HL-60 (cell line): ENCODE results near the gene EVA1C.
A peak's percentile ranks its signal among the peaks of the same experiment; 100 is the strongest.

Experiments used
- CTCF ChIP-seq: IDR thresholded peaks from one replicate; pipeline ENCODE4 v1.5.1; 2011; ENCODE audit warnings: low read length, control low read depth, inconsistent platforms; ENCODE audit not compliant: insufficient read depth
- POLR2AphosphoS5 ChIP-seq: IDR thresholded peaks from 2 replicates; pipeline ENCODE4 v1.6.1; 2012; ENCODE audit warnings: low read depth
- REST ChIP-seq: IDR thresholded peaks from 2 replicates; pipeline ENCODE4 v1.6.1; 2012; ENCODE audit warnings: low read depth; ENCODE audit not compliant: insufficient replicate concordance
- SPI1 ChIP-seq: IDR thresholded peaks from 2 replicates; pipeline ENCODE4 v1.6.1; 2012; ENCODE audit warnings: low read depth, mild to moderate bottlenecking, borderline replicate concordance

GRCh38 chr21:32549440-32549839 lies 136.9 kb downstream of the EVA1C start:
- TF ChIP-seq CTCF (no peak), REST (no peak), SPI1 (peak; percentile 19; the same call in 1 of the 2 replicates), POLR2AphosphoS5 (no peak)
